Lung (tissue), 12 donors: ENCODE results near the gene CLIC1. TPM values are rescaled to one million over a fixed set of nuclear protein-coding genes. Genes with fewer than 3 reads are reported as not detected.

Experiments used
- ATAC-seq: fragments of 200-7000 bp; cut with Tn5 transposase; one replicate; pipeline ENCODE4 v1.9.1; 2020; ENCODE audit warnings: moderate number of reproducible peaks; ENCODE audit not compliant: insufficient read depth, low FRiP score
- DNase-seq, 3 donors: peaks; one replicate each; pipeline ENCODE4 v3.0.0-alpha.2; 2013 to 2017
- H3K27ac ChIP-seq, 2 donors: one replicate each; pipeline ENCODE4 v1.5.1; 2013; ENCODE audit warnings: mild to moderate bottlenecking in 2 of 2, moderate library complexity in 2 of 2, control low read depth in 1 of 2, inconsistent platforms in 1 of 2, low read depth in 1 of 2, low read length in 1 of 2
- H3K27me3 ChIP-seq, 3 donors: one replicate each; pipeline ENCODE4 v1.5.1; 2013; ENCODE audit warnings: low read length in 2 of 3; ENCODE audit not compliant: control insufficient read depth in 3 of 3, insufficient read depth in 3 of 3
- H3K36me3 ChIP-seq, 4 donors: one replicate each; pipeline ENCODE4 v1.5.1; 2013; ENCODE audit warnings: low read length in 4 of 4, mild to moderate bottlenecking in 1 of 4, moderate library complexity in 1 of 4; ENCODE audit not compliant: control insufficient read depth in 4 of 4, insufficient read depth in 4 of 4
- H3K4me1 ChIP-seq, 5 donors: one replicate each; pipeline ENCODE4 v1.5.1; 2013; ENCODE audit warnings: low read length in 5 of 5, mild to moderate bottlenecking in 2 of 5, moderate library complexity in 1 of 5; ENCODE audit not compliant: control insufficient read depth in 5 of 5, insufficient read depth in 5 of 5
- H3K4me3 ChIP-seq: one replicate; pipeline ENCODE4 v1.5.1; 2013; ENCODE audit warnings: mild to moderate bottlenecking, control low read depth, moderate library complexity
- H3K9ac ChIP-seq, 2 donors: one replicate each; pipeline ENCODE4 v1.5.1; 2013; ENCODE audit warnings: low read length in 2 of 2, control low read depth in 1 of 2; ENCODE audit not compliant: insufficient read depth in 1 of 2
- H3K9me3 ChIP-seq, 4 donors: one replicate each; pipeline ENCODE4 v1.5.1; 2013; ENCODE audit warnings: low read length in 3 of 4, mild to moderate bottlenecking in 1 of 4, moderate library complexity in 1 of 4; ENCODE audit not compliant: control insufficient read depth in 4 of 4, insufficient read depth in 3 of 4
- WGBS, 2 donors: extraction: QIAGEN DNeasy Blood & Tissue Kit; methylation state at CpG; one replicate each; pipeline ENCODE4 v1.1.7; 2013; 5-methylcytosine and 5-hydroxymethylcytosine counted together
- polyA plus RNA-seq, 2 donors: library from polyadenylated mRNA; stranded (reverse); fragments of 200-250 nt; gene quantifications; one replicate each; pipeline ENCODE4 v1.2.1, GENCODE V29; 2013
- total RNA-seq, 2 donors: library from RNA; depleted of rRNA in 1 of 2; stranded (reverse); fragments of >200 nt in 1 of 2; gene quantifications; one replicate each; pipeline ENCODE4 v1.2.1, GENCODE V29; 2014 to 2021
- TF ChIP-seq, protein P1 (sequence below): IDR thresholded peaks from 2 replicates; pipeline ENCODE4 v1.5.1; 2012; ENCODE audit warnings: mild to moderate bottlenecking; ENCODE audit errors: control extremely low read depth, extremely low read depth
- donor health status: control.
- donor health status: control.
- donor health status: Bipolar disorder and iron deficiency.
- donor health status: healthy.
- donor health status: DM: yes; HTN: yes; CAD: no.

Gene CLIC1
- total and polyA plus RNA-seq, 4 donors: 231 to 763 (median 378) TPM

DNA sequence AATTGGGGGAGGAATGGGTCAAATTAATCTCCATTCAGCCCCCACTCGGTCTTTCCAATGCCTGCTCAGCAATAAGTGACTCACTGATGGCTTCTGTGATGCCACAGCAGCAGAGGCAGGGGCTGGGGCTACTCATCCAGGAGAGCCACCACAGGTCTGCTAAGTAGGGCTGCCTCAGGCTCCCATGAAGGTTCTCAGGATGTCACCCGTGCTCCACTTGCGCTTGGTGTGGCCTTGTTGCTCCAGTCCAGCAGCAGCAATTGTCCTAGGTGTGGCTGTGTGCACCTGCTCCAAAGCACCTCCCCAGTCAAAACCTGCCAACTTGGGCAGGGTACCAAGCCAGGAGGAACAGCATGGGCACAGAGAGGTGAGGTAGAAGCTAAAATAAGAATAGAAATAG, 14.2 kb downstream of the CLIC1 start:
- ATAC-seq: no peak
- peaks cover 0 to 16% (median 10%) of the 10 kb centered on the region in 4 donors for H3K36me3 ChIP-seq
- H3K4me1 ChIP-seq: peaks cover 0 to 17% (median 0%) of the 10 kb centered on the region in 5 donors
- TF ChIP-seq, protein P1, sequence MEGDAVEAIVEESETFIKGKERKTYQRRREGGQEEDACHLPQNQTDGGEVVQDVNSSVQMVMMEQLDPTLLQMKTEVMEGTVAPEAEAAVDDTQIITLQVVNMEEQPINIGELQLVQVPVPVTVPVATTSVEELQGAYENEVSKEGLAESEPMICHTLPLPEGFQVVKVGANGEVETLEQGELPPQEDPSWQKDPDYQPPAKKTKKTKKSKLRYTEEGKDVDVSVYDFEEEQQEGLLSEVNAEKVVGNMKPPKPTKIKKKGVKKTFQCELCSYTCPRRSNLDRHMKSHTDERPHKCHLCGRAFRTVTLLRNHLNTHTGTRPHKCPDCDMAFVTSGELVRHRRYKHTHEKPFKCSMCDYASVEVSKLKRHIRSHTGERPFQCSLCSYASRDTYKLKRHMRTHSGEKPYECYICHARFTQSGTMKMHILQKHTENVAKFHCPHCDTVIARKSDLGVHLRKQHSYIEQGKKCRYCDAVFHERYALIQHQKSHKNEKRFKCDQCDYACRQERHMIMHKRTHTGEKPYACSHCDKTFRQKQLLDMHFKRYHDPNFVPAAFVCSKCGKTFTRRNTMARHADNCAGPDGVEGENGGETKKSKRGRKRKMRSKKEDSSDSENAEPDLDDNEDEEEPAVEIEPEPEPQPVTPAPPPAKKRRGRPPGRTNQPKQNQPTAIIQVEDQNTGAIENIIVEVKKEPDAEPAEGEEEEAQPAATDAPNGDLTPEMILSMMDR: no peak
- DNase-seq: no peak
- no peak overlapping the region for H3K9ac ChIP-seq
- H3K27ac ChIP-seq: no peak overlapping the region
- no peaks in the 10 kb centered on the region for H3K9me3 ChIP-seq
- no peak overlapping the region for H3K4me3 ChIP-seq
- H3K27me3 ChIP-seq: no peaks in the 10 kb centered on the region
- 93% methylated on average over 3 of the region's 3 CpGs for WGBS, 2 donors

DNA sequence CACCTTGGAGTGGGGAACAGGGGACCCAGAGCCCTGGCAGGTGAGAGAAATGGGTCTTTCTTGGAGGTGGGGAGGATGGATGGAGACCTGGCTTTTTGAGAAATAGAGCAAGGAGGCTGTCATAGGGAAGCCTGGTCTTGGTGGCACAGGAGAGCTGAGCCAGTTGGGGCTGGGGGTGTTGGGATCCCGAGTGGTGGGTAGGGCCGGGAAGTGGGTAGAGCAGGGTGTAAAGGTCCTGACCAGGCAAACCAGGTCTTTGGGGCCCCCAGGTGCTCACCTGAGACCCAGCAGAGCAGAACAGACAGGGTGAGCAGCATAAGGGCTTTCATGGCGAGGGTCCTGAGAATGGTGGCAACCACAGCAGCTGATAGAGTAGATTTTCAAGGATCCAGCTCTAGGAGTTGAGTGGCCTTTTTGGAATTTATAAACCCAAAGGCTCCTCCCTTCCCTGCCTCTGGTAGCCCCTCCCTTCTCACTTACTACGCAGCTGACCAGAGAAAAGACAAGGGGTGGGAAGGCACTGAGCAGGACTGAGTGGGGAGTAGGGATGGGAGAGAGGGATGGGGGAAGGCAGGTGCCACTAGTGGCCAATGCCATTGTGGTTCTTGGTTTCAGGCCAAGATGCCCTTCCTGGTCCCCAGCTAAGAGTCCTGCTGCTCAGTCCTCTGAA, 14.8 kb downstream of the CLIC1 start, which contains the start of gene LY6G6C:
TSS of gene LY6G6C (minus strand) at position 396 of the 670 bp plus-strand sequence. CDS start at position 329, 67 bp downstream.
- ATAC-seq (no peak), DNase-seq (no peak)
- no peaks in the 10 kb centered on the region for H3K9me3 ChIP-seq
- H3K4me3 ChIP-seq: no peak within 1 kb of the TSS
- no peak within 1 kb of the TSS for H3K9ac ChIP-seq
- no peak within 1 kb of the TSS for H3K27ac ChIP-seq
- H3K27me3 ChIP-seq: no peaks in the 10 kb centered on the region
- H3K36me3 ChIP-seq: peaks cover 0 to 9% (median 6%) of the 10 kb centered on the region in 4 donors
- TF ChIP-seq, protein P1: no peak
- H3K4me1 ChIP-seq: peaks cover 0 to 17% (median 0%) of the 10 kb centered on the region in 5 donors
- 93 to 94% methylated on average over 4 of the region's 4 CpGs for WGBS, 2 donors

DNA sequence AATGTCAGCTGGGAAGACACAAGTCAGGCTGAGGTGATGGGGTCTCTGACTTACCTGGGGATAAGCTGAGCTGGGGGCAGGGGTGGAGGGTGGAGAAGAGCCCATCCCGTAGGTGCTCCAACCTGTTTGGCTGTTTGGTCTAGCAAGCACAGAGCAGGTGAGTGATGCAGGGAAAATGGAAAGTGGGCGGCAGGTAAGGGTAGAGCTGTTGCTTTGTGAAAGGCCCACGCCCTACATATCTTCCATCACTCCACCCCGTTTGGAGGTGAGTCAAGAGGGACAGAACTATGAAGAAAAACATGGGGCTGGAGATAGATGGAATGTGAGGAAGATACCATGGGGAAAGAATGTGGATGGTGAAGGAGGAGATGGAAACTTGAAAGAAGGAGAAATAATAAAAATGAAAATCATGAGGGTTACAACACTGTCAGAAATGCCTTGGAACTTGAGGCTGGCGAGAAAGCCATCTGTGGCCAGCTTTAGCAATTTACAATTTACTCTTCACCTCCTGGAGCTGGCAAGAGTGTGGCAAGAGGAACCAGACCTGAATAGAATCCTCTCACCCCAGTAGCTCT, 16.0 kb downstream of the CLIC1 start:
- WGBS, 2 donors: 86 to 87% methylated on average over 5 of the region's 5 CpGs
- Histone ChIP-seq H3K9me3 (no peaks in the 10 kb centered on the region), H3K4me3 (no peak overlapping the region), H3K4me1 (peaks cover 0 to 20% (median 0%) of the 10 kb centered on the region in 5 donors), H3K27me3 (no peaks in the 10 kb centered on the region), H3K9ac (no peak overlapping the region), H3K36me3 (no peaks in the 10 kb centered on the region), H3K27ac (no peak overlapping the region)
- no peak for DNase-seq
- TF ChIP-seq, protein P1: no peak
- no peak for ATAC-seq
